HL-60 (cell line): ENCODE measurements around the gene EPB41L4B.

ENCODE experiments used
- DNase-seq, 2 experiments: peaks; one replicate each; pipeline ENCODE4 v3.0.0-alpha.2; 2010 to 2020; ENCODE audit warnings: low read depth in 1 of 2, low spot score in 1 of 2
- H3K27ac ChIP-seq: fragments of 250-450 bp; sonication (Bioruptor Pico); replicated peaks from 2 replicates; pipeline ENCODE4 v1.5.1; 2020; ENCODE audit warnings: mild to moderate bottlenecking, moderate library complexity
- H3K27me3 ChIP-seq: fragments of 250-450 bp; sonication (Bioruptor Pico); 2 replicates; pipeline ENCODE4 v1.5.1; 2021; ENCODE audit warnings: mild to moderate bottlenecking, moderate library complexity; ENCODE audit not compliant: insufficient read depth, poor library complexity, severe bottlenecking
- H3K4me3 ChIP-seq: replicated peaks from 2 replicates; pipeline ENCODE4 v1.5.1; 2011; ENCODE audit warnings: mild to moderate bottlenecking, control low read depth, low read length; ENCODE audit not compliant: insufficient read depth
- CTCF ChIP-seq: IDR thresholded peaks from one replicate; pipeline ENCODE4 v1.5.1; 2011; ENCODE audit warnings: low read length, control low read depth, inconsistent platforms; ENCODE audit not compliant: insufficient read depth
- GABPA ChIP-seq: IDR thresholded peaks from 2 replicates; pipeline ENCODE4 v1.6.1; 2012; ENCODE audit warnings: low read depth
- POLR2AphosphoS5 ChIP-seq: IDR thresholded peaks from 2 replicates; pipeline ENCODE4 v1.6.1; 2012; ENCODE audit warnings: low read depth
- REST ChIP-seq: IDR thresholded peaks from 2 replicates; pipeline ENCODE4 v1.6.1; 2012; ENCODE audit warnings: low read depth; ENCODE audit not compliant: insufficient replicate concordance
- SPI1 ChIP-seq: IDR thresholded peaks from 2 replicates; pipeline ENCODE4 v1.6.1; 2012; ENCODE audit warnings: low read depth, mild to moderate bottlenecking, borderline replicate concordance

EPB41L4B gene

GRCh38 chr9:109328978-109329637, 8.2 kb upstream of the EPB41L4B start:
- no peak overlapping the region for H3K27ac ChIP-seq
- H3K27me3 ChIP-seq: no peaks in the 10 kb centered on the region
- no peak overlapping the region for H3K4me3 ChIP-seq
- no peak for DNase-seq
- TF ChIP-seq GABPA (no peak), POLR2AphosphoS5 (no peak)

- DNase-seq: no peak
- Histone ChIP-seq H3K4me3 (no peak overlapping the region), H3K27ac (no peak overlapping the region), H3K27me3 (peaks cover 5% of the 10 kb centered on the region)
- no peak for TF ChIP-seq GABPA
- no peak for TF ChIP-seq SPI1
- TF ChIP-seq REST: peak; percentile 62
- TF ChIP-seq POLR2AphosphoS5: no peak
- TF ChIP-seq CTCF: no peak
Observed at GRCh38 chr9:109325089-109325488, 4.2 kb upstream of the EPB41L4B start.

- no peak for TF ChIP-seq GABPA
- TF ChIP-seq CTCF: no peak
- no peak for TF ChIP-seq POLR2AphosphoS5
- no peak for TF ChIP-seq SPI1
- no peak overlapping the region for H3K27ac ChIP-seq
- DNase-seq: no peak
- H3K4me3 ChIP-seq: no peak overlapping the region
- peaks cover 16% of the 10 kb centered on the region for H3K27me3 ChIP-seq
Observed at GRCh38 chr9:109323771-109324170, 2.9 kb upstream of the EPB41L4B start.

- no peak for TF ChIP-seq POLR2AphosphoS5
- no peak for TF ChIP-seq GABPA
- no peak for TF ChIP-seq SPI1
- no peak for TF ChIP-seq REST
- H3K27ac ChIP-seq: no peak overlapping the region
- no peak overlapping the region for H3K4me3 ChIP-seq
- no peak for DNase-seq
- H3K27me3 ChIP-seq: peaks cover 33% of the 10 kb centered on the region
Observed at GRCh38 chr9:109321727-109322126, 868 bp upstream of the EPB41L4B start.

GRCh38 chr9:109320331-109320741, 523 bp downstream of the EPB41L4B start:
- H3K27ac ChIP-seq: no peak overlapping the region
- H3K4me3 ChIP-seq: no peak overlapping the region
- peaks cover 33% of the 10 kb centered on the region for H3K27me3 ChIP-seq
- no peak for DNase-seq
- TF ChIP-seq GABPA (no peak), POLR2AphosphoS5 (no peak), REST (no peak), CTCF (no peak), SPI1 (no peak)
